ENCODE data around the gene TRNP1.

Gene TRNP1

DNA sequence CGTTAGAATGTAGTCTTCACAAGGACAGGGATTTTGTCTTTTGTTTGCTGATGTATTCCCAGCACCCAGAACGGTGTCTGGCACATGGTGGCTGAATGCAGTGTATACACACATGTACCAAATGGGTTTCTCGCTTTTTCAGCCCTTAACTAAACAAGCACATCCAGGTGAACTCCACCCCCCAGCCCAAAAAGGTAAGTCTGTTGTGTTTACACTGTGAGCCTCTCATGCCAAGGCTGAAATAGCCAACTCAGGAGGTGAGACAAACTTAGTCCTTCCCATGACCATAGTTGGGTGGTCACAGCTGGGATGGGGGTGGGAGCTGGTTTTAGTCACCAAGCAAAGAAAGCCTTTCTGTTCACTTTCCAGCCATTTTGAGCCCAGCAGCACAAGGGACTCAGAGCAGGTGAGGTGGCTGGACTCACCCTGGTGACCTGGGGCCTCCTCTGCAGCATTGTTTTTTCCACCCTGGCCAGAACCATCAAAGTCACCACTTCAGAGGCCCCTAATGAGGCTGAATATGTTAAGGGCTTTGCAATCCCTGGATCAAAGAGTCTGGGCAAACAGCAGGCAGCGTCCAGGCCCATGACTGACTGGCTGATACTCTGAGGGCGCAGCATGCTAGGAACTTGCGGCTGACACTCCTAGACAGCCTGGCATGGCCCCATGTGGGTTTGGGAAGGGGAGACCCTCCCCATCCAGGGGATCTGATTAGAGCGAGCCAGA lies 10.4 kb downstream of the TRNP1 start:
- no peak for DNase-seq

- no peak for DNase-seq
Measured at GRCh38 chr1:27004471-27005165, 11.1 kb downstream of the TRNP1 start.

- DNase-seq, result no peak
Measured at GRCh38 chr1:27005166-27005530, 11.7 kb downstream of the TRNP1 start.

- DNase-seq, result no peak
Measured at GRCh38 chr1:27005648-27006496, 12.4 kb downstream of the TRNP1 start.

DNA sequence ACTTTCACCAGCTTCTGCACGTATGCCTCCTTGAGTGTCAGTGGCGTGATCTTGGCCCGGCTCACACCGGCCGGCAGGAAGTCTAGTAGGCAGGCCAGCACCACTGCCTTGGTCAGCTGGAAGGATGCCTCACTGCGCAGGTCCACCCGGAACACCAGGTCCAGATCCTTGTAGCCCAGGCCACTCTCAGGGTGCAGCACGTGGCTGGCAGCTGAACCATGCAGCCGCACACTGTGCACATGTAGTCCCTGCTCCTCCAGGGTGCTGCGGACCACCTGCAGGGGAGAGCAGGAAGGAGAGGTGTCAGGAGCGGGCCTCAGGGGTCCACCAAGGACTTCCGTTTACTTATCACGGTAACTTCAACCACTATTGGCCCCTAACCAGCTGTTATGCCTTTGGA lies 13.2 kb downstream of the TRNP1 start:
- no peak for DNase-seq

DNA sequence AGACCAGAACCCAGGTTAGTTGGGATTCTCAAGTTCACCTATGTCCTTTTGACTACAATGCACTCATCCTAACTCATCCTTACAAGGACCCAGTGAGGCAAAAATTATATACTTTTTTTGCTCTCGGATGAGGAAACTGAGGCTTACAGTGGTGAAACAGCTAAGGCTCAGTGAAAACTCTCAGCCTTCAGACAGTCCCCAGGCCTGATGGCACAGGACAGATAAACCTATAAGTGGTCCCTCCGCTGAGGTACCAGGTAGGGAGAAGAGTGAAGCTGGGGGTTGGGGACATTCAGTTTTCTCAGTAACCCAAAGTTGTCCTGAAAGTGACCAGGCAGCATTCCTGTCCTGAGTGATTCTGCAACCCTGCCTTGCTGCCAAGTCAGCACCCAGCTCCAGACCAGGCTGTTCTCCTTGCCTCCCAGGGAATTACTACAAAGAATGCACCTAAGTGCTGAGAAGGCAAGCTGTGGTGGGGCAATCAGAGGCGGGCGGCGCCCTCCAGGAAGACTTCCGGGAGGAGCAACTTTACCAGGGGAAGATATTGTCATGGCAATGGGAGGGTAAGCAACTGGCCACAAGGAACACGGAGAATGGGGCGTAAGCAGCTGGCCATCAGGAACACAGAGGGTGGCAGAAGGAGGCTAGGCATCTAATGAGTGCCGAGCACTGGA lies 14.6 kb downstream of the TRNP1 start:
- no peak for DNase-seq

DNA sequence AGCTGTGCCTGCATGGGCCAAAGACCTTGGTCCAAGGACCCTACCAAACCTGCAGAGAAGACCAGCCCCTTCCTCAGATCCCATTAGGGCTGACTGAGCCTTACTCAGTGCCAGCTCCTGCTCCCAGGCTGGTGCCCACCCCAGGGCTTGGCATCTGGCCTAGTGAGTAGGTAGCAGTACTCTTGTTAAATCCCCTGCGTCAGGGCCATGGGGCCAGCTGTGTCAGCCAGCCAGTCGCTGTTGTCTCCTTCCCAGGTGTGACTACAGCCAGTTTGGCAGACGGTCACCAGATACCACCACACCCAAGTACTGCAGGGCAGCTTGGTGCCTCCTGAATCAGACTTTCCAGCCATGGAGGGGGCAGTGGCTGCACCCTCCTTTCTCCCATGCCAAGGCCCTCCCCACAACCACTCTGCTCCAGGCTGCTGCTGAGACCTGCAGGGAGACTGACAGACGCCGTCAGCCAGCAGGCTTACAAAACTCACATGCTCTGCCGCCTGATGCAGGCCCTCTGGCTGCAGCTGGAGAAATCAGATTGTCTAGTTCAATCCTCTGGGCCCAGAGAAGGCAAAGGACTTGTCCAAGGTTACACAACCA lies 16.2 kb downstream of the TRNP1 start:
- DNase-seq, result no peak

DNA sequence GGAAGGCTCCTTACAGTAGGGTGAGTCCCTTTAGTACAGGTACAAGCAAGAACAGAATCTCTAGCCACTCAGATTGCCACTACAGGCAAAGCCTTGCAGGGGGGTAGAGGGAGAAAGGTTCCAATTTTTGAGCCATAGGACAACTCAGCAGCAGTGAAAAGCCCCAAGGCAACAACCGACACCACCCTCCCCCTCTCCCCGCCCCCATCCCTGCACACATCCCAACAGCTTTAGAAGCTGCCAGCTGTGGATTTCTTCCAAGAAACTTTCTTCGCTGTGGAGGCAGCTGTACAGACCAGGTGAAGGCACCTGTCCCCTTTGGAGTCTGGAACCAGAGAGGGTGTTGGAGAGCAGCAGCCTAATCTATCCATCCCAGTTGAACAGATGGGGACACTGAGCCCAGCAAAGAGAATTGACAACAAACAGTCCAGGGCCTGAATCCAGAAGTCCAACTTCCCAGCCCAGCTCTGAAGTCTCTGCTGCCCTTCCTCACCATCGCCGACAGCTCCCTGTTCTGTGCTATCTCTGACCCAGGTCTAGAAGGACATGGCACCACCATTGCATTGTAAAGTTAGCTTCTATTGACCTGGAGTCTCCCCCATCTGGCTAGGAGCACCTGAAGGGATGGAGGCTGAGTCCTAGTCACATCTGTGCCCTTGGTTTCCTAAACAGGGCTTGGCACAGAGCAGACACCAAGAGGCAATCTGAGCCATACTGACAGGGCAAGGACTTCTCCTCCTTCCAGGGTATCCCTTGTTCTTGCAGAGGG lies 16.9 kb downstream of the TRNP1 start:
- DNase-seq, result no peak

DNA sequence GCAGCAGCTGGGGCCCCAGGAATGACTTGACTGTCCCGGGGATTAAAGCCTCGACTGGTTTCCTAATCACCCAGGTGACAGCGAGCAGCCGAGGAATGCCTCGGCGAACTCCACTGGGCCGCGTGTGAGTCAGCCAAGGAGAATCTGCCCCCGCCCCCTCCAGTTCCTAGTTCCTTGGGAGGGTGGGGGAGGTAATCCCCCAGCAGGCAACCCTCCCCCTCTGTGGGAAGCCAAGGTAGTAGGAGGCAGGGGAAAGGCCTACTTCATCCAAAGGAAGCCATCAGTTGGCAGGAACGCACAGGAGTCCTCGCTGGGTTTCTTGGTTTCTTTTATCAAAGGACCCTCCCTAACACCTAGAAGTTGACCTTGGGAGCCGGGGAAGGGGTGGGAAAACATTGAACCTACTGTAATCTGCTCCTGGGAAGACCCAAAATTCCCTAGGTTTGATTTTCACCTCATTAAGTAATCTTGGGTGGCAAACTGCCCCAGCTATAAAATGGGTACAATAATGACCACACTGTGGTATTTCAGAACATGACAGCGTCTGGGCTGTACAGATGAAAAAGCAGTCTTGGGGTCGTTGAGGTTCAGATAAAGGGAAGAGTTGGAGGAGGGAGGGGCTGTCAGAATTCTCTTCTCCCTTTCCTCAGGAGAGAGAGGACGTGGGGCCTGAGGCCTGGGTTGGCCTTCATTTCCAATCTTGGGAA lies 17.7 kb downstream of the TRNP1 start:
- DNase-seq, result no peak

GRCh38 chr1:27011976-27012563 lies 18.6 kb downstream of the TRNP1 start:
- no peak for DNase-seq

- no peak for DNase-seq
Measured at GRCh38 chr1:27015260-27015659, 21.8 kb downstream of the TRNP1 start.

- DNase-seq, result no peak
Measured at GRCh38 chr1:27016376-27016775, 22.9 kb downstream of the TRNP1 start.

DNA sequence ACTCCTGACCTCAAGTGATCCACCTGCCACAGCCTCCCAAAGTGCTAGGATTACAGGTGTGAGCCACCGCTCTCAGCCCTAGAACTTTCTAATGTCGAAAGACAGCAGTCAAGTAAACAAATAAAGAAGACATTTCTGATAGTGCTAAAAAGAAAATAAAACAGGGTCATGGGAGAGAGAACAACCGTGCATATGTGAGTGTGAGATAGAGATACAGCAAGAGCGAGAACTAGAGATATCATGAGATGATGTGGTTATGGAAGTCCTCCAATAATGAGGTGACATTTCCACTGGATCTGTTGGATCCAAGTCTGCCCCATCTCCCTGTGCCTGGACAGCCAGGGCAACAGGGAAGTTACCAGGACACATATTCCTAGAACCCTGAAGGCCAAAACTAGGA lies 23.7 kb downstream of the TRNP1 start:
- no peak for DNase-seq

DNA sequence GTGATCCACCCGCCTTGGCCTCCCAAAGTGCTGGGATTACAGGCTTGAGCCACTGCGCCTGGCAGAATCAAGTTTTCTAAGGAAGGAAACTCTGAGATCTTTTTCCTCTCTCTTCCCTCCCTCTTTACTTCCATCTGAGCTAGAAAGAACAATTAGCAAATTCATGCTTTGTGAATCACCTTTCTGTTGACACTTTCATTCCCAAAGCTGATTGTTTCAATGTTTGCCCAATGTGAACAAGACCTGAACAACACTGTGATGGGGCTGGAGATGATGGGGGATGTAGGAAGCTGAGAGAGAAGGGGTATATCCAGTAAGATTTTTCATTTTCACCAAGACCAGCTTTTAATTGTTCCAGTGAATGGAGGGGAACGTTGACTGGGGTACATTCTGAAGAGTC lies 24.8 kb downstream of the TRNP1 start:
- DNase-seq, result no peak

GRCh38 chr1:27021354-27022031 lies 28.0 kb downstream of the TRNP1 start:
- no peak for DNase-seq

- no peak for DNase-seq
Measured at GRCh38 chr1:27025718-27026117, 32.2 kb downstream of the TRNP1 start.

DNA sequence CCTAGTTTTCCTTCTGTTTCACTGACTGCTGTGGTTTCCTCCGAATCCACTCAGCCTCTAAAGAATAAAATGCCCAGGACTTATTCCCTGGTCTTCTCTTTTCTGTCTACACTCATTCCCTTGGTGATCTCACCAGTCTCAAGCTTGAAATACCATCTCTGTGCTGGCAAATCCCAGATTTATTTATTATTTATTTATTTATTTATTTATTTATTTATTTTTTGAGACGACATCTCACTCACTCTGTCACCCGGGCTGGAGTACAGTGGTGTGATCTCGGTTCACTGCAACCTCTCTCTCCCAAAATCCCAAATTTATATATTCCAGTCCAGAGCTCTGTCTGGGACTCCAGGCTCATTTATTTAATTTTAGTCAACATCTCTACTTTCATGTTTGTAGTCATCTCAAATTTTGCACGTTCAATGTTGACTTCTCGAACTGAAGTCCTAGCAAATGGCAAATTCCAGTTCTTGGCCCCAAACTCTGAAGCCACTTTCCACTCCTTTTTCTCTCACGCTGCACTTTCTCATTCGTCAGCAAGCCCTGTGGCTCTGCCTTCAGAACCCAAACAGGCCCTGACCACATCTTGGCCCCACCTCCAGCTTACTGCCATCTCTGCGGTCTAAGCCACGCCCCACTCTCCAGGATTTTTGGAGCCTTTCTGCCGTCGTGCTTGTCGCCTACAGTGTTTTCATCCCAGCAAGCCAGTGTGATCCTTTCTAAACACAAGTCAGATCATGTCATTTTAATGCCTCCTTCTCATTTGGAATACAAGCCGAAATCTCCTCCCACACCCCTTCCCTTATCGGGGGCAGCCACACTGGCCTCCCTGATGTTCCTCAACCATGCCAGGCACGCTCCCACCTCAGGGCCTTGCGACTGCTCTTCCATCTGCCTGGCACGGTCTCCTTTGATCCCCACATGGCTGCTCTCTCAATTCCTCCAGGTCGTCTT lies 33.4 kb downstream of the TRNP1 start:
- no peak for DNase-seq

- no peak for DNase-seq
Measured at GRCh38 chr1:27027575-27028250, 34.2 kb downstream of the TRNP1 start.

GRCh38 chr1:27029517-27029916 lies 36.0 kb downstream of the TRNP1 start:
- no peak for DNase-seq
